IPS-18c (cell line): ENCODE data around the gene GPR158.
"Not testable (repeated sequence)": the region's sequence is repeated elsewhere in the genome, so short reads cannot be mapped to it uniquely, and the experiment has no call there.

Experiments
- H3K4me3 ChIP-seq: 2 replicates; pipeline ENCODE4 v1.7.0; 2013; ENCODE audit warnings: low read depth, mild to moderate bottlenecking, low read length, moderate library complexity; ENCODE audit not compliant: insufficient read depth
- H3K9me3 ChIP-seq: one replicate; pipeline ENCODE4 v1.6.1; 2013; ENCODE audit warnings: mild to moderate bottlenecking, low read length, moderate library complexity; ENCODE audit not compliant: control insufficient read depth, insufficient read depth

GPR158 gene

GRCh38 chr10:25174461-25175230 lies at the start of gene GPR158:
GPR158 (plus strand) TSS chr10:25175001; CDS start chr10:25175421, 420 bp downstream.
- H3K4me3 ChIP-seq, result peak within 1 kb of the TSS; percentile 71
- H3K9me3 ChIP-seq, result no peaks in the 10 kb centered on the region

DNA sequence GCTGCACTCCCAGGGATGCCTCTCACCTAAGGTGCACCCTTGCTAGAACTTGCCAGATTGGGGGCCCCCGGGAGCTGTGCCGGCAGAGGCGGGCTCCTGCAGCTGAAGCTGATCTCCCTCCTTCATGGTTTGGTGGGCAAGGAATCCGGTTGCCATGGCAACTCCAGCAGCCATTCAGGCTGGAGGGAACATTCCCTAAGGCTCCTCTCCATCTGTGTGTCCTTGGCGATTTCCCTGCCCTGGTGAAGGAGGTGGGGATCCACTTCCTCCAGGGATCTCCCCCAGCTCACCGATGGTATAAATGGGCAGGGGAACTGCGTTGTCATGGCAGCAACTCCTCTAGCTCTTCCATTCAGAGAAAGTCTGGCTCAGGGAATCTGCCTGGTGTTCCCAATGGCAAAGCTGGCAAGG lies 49.6 kb upstream of the GPR158 start:
- Histone ChIP-seq H3K9me3 (no peaks in the 10 kb centered on the region), H3K4me3 (no peak overlapping the region)

DNA sequence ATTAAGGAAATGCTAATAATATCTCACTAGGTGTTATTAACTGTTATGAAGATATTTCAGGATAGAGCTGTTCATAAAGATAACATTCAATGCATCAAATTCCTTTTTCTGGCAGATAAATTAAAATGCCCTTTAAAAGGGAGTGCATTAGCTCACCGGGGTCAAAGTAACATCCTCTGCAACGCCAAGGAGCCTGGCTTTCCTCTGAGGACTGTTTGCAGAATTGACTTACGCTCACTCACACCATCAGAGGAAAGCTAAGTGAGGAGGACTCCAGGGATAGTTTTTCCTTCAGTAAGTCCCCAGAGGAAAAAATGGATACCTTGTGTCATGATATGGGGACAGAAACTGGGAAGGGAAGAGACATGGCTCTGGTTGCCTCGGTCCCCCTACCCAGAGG lies 45.2 kb upstream of the GPR158 start:
- Histone ChIP-seq H3K4me3 (no peak overlapping the region), H3K9me3 (peaks cover 2% of the 10 kb centered on the region)

DNA sequence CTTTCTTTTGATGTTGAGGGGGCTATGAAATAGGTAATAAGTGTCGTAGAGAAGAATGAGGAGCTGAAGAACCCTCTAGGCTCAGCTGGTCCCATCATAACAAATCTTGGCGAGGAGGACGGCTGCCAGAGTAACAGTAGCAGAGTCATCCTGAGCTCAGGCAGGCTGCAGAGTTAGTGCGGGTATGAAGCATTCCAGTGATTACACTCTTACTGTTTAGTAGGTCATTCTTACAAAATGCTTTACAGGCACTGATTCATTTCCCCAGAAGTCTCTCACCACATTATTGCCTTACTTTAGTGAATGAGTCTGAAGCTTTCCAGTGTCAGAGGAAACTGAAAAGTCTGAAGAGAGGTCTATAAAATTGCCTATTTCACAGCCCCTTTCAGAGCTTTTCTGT lies 43.9 kb upstream of the GPR158 start:
- peaks cover 2% of the 10 kb centered on the region for H3K9me3 ChIP-seq
- no peak overlapping the region for H3K4me3 ChIP-seq

DNA sequence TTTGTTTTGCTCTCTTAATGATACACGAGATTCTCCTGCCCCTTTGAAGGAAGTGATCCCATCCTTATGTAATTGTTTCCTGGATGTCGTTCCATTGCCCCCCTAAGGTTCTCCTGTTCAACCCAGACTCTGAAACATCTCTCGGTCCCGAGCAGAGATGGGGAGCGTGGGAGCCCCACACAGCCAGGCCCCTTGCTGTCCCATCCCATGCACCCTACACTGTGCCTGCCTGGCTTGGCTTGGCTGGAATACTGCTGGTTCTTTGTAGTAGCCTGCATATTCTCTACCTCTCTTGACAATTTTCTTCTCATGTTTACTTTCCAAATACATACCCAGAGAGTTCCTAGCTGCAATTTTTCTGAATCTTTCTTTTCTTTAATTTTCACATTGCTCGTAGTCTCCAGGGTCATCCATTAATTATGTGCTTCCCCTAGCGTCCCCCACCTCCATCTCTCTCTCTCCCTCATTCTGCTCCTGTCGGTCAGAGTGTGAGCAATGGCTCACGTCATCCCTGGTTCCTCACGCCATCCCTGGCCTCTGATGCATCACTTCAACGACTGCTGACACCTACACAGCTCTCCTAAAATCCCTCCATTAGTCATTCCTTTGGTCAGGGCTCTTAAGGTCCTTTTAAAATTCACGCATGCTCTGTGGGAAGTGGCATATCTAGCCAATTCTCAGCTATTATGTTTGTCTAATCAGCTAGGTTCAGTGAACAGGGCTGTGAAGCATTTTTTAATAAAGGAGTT lies 32.5 kb upstream of the GPR158 start:
- Histone ChIP-seq H3K9me3 (peaks cover 2% of the 10 kb centered on the region), H3K4me3 (no peak overlapping the region)

DNA sequence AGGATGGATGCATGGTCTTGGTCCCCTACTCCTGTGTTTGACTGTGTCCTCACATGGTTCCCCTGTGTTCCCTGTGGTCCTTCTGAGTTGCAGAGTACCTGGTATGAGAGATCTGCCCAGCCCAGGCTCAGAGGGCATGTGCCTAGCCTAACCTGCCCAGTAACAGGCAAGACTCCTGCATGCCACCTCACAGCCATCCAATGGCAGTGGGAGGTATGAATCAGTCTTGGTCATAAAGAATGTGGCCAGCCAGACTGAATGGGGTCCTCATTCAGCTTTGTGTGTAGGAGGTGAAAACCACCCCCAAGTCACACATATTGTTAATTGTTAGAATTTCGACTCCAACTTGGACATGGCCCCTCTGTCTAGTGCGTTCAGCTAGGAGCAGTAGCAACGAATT lies 17.2 kb upstream of the GPR158 start:
- Histone ChIP-seq H3K9me3 (no peaks in the 10 kb centered on the region), H3K4me3 (no peak overlapping the region)

DNA sequence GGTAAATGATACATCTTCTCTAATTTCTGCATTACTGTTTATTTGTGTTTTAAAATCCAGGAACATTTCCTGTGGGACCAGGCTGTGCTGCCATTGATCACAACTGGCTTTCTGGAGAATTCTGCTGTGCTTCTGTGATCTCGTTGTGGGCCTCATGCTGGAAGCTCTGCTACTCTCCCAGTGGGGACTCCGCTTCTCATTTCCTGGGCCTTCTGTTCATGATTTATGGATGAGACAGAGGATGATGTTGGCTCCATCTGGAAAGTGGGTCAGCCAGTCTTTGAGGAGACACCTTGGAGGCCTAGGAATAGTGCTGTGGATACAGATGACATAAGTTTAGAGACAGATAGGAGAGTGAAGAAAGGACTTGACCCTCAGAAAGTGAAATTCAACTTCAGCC lies 15.2 kb upstream of the GPR158 start:
- H3K9me3 ChIP-seq, result no peaks in the 10 kb centered on the region

DNA sequence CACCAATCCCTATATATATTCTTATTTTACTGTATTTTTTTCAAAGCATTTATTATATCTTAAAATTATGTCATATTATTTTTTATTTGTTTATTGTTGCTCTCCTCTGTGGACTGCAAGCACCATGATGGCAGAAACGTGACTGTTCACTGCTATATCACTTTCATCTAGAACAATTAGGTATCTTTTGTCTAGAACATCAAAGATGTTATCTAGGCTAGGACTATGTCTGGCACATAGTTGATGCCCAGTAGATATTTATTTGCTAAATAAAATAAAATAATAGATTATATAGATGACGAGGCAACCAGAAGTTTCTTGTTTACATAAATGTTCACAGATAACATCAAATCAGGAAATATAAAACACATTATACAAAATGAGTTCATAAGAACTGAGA lies 12.4 kb upstream of the GPR158 start:
- Histone ChIP-seq H3K9me3 (no peaks in the 10 kb centered on the region), H3K4me3 (no peak overlapping the region)

More for the DNA sequence above, 15.2 kb upstream of the GPR158 start:
- no peak overlapping the region for H3K4me3 ChIP-seq

- H3K9me3 ChIP-seq, H3K4me3 ChIP-seq: not testable (repeated sequence)
Measured at GRCh38 chr10:25163464-25163863, 11.3 kb upstream of the GPR158 start.

GRCh38 chr10:25169740-25170139 lies 5.1 kb upstream of the GPR158 start:
- no peaks in the 10 kb centered on the region for H3K9me3 ChIP-seq
- H3K4me3 ChIP-seq, result no peak overlapping the region

GRCh38 chr10:25170627-25171026 lies 4.2 kb upstream of the GPR158 start:
- Histone ChIP-seq H3K9me3 (no peaks in the 10 kb centered on the region), H3K4me3 (no peak overlapping the region)

GRCh38 chr10:25175527-25176420 lies 973 bp downstream of the GPR158 start:
- H3K4me3 ChIP-seq, result peak overlapping the region; percentile 71
- no peaks in the 10 kb centered on the region for H3K9me3 ChIP-seq

DNA sequence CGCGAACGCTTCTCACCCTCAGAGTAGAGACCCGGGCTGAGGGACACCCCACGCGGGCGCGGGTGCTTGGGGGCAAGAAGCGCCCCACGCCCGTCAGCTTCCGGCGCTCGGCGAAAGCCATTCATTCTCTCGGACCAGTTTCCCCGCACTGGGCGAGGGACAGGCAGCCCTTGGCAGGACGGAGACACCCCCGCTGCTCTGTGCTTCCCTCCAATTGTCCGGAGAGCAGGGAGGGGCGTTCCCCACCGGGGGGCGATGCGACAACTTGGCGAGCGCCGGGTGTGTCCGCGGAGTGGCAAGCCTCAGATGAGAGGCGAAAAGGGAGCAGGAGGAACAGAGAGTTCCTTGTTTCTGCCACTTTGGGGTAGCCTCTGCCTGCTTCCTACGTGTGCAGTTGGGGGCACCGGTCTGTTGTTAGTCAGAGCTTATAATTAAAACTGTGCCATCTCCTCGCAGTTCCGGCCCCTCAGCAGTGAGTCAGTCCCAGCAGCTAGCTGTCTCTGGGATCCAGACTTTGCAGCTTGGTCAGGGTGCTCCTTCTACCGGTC lies 1.7 kb downstream of the GPR158 start:
- Histone ChIP-seq H3K4me3 (peak overlapping the region; percentile 71), H3K9me3 (no peaks in the 10 kb centered on the region)

- Histone ChIP-seq H3K9me3 (no peaks in the 10 kb centered on the region), H3K4me3 (peak overlapping the region; percentile 71)
Measured at GRCh38 chr10:25177093-25177753, 2.4 kb downstream of the GPR158 start.

DNA sequence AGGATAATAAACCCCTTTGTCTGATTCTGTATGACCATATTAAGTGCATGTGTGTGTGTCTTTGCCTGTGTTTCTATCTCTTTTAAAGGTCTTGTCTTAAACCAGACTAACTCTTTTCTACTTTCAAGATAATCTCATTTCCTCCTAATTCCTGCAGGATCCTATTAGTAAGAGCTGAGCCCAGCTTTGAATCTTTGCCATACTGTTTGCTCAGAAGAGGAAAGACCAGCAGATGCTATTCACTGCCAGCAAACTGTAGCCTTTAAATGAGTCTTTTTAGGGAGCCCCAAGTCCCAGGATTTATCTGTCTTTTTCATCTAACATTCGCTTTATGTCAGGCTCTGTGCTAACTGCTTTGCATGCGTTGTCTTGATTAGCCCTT lies 2.9 kb downstream of the GPR158 start:
- no peak overlapping the region for H3K4me3 ChIP-seq

GRCh38 chr10:25178411-25178810 lies 3.6 kb downstream of the GPR158 start:
- H3K4me3 ChIP-seq, result no peak overlapping the region
- no peaks in the 10 kb centered on the region for H3K9me3 ChIP-seq

More for the DNA sequence above, 2.9 kb downstream of the GPR158 start:
- no peaks in the 10 kb centered on the region for H3K9me3 ChIP-seq

GRCh38 chr10:25180801-25181200 lies 6.0 kb downstream of the GPR158 start:
- H3K9me3 ChIP-seq, result no peaks in the 10 kb centered on the region
- H3K4me3 ChIP-seq, result no peak overlapping the region
